Smooth muscle cell (in vitro differentiated cells): Measurements from ENCODE around the gene SH3GL2. TPM values are rescaled to one million over a fixed set of nuclear protein-coding genes. Genes with fewer than 3 reads are reported as not detected.

Source experiments
- DNase-seq: peaks from one replicate; lab custom pipeline; 2025; ENCODE audit not compliant: unreplicated experiment; lab: John Stamatoyannopoulos, UW
- H2AFZ ChIP-seq: fragments of 200-600 bp; sonication (generic); 2 replicates; pipeline ENCODE4 v1.6.0; 2016; ENCODE audit warnings: antibody characterized with exemption, low read depth, mild to moderate bottlenecking
- H3F3A ChIP-seq: fragments of 200-600 bp; sonication (generic); 2 replicates; pipeline ENCODE4 v1.6.0; 2017; ENCODE audit warnings: antibody characterized with exemption, low read depth
- H3K27ac ChIP-seq: fragments of 200-600 bp; sonication (generic); 2 replicates; pipeline ENCODE4 v1.5.1; 2016; ENCODE audit warnings: low read depth, mild to moderate bottlenecking
- H3K27me3 ChIP-seq: fragments of 200-600 bp; sonication (generic); 2 replicates; pipeline ENCODE4 v1.6.1; 2016; ENCODE audit warnings: low read depth, mild to moderate bottlenecking
- H3K36me3 ChIP-seq: fragments of 200-600 bp; sonication (generic); 2 replicates; pipeline ENCODE4 v1.5.1; 2016; ENCODE audit warnings: low read depth
- H3K4me1 ChIP-seq: fragments of 200-600 bp; sonication (generic); 2 replicates; pipeline ENCODE4 v1.5.1; 2016; ENCODE audit warnings: low read depth
- H3K4me2 ChIP-seq: fragments of 200-600 bp; sonication (generic); 2 replicates; pipeline ENCODE4 v1.6.0; 2016; ENCODE audit warnings: mild to moderate bottlenecking
- H3K4me3 ChIP-seq: fragments of 200-600 bp; sonication (generic); 2 replicates; pipeline ENCODE4 v1.5.1; 2016; ENCODE audit warnings: mild to moderate bottlenecking
- H3K79me2 ChIP-seq: fragments of 200-600 bp; sonication (generic); 2 replicates; pipeline ENCODE4 v1.6.0; 2016; ENCODE audit warnings: low read depth, mild to moderate bottlenecking
- H3K9ac ChIP-seq: fragments of 200-600 bp; sonication (generic); 2 replicates; pipeline ENCODE4 v1.6.0; 2016; ENCODE audit warnings: low read depth
- H3K9me3 ChIP-seq: fragments of 200-600 bp; sonication (generic); replicated peaks from 2 replicates; pipeline ENCODE4 v1.5.1; 2016; ENCODE audit warnings: low read depth
- H4K20me1 ChIP-seq: fragments of 200-600 bp; sonication (generic); 2 replicates; pipeline ENCODE4 v1.6.0; 2016; ENCODE audit warnings: low read depth
- WGBS: methylation state at CpG from one replicate; pipeline ENCODE4 v1.1.7; 2016; ENCODE audit warnings: low lambda C conversion rate; 5-methylcytosine and 5-hydroxymethylcytosine counted together
- polyA plus RNA-seq: library from polyadenylated mRNA; unstranded; fragments of >200 nt; fragmentation: Nextera tagmentation; extraction: Ambion mirVana; gene quantifications from 2 replicates; pipeline ENCODE4 v1.2.1, GENCODE V29; 2016
- total RNA-seq: library from RNA; depleted of rRNA; stranded (reverse); fragments of >200 nt; gene quantifications from 2 replicates; pipeline ENCODE4 v1.2.3, GENCODE V29; 2014
- TF ChIP-seq, protein P1 (sequence below): fragments of 200-600 bp; sonication (generic); IDR thresholded peaks from 2 replicates; pipeline ENCODE4 v1.5.1; 2017; ENCODE audit warnings: borderline replicate concordance, mild to moderate bottlenecking, antibody characterized with exemption; ENCODE audit not compliant: insufficient read depth, poor library complexity, severe bottlenecking

Gene SH3GL2
- total and polyA plus RNA-seq, 2 experiments from 2014 or later = not detected

DNA sequence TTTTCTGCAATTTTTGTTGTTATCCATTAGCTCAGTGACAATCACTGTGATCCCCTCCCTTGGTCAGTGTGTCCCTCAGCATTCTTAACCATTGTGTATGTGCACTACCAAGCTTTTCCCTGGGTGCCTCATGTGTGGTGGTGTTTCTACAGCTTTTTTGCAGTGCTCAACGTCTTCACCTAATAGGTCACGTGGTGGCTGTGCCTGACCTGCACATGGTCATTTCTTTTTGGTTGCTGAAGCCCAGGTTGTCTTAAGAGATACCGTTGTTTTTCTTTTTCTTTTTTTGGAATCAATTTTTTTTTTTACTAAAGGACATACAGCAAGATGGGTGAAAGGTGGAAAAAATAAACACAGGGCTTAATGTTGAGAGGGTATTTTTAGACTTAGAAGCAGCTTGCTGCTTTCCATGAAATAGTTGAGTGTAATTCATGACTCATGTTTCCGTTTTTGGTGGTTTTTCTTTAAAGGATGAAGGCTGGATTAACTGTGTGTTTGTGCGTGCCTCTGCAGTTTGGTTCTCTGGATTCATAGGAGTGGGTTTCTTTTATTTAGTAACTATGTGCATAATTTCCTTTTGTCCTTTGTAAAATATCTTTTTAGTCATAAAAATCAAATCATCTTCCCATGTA is 22.2 kb downstream of the SH3GL2 start:
- no peak overlapping the region for H2AFZ ChIP-seq
- no peak for DNase-seq
- 32% methylated on average over 5 of the region's 5 CpGs for WGBS

DNA sequence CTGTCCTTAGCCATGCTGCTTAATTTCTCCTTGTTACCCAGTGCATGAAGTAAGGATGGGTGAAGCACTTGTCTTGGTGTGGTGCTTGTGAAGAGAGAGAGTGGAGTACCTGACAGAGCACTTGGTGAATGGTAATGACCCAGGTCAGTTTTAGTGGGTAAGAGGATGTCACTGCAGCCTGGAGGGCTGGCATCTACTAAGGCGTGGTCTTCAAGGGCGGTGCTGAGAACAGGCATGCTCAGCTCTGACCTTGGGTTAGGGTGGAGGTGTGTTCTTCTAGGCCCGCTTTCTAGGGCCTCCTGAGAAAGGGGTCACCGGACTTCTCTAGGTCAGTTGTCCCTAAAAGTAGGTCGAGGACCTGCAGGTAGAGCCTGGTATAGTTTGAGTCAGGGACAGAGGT is 25.7 kb downstream of the SH3GL2 start:
- no peaks in the 10 kb centered on the region for H3F3A ChIP-seq
- H3K36me3 ChIP-seq = no peaks in the 10 kb centered on the region
- no peaks in the 10 kb centered on the region for H3K4me1 ChIP-seq
- no peaks in the 10 kb centered on the region for H3K27me3 ChIP-seq
- H3K4me2 ChIP-seq = no peak overlapping the region
- no peak overlapping the region for H3K9ac ChIP-seq
- WGBS = 97% methylated on average over 5 of the region's 5 CpGs
- no peak overlapping the region for H3K4me3 ChIP-seq
- H3K79me2 ChIP-seq = no peaks in the 10 kb centered on the region
- H2AFZ ChIP-seq = no peak overlapping the region
- TF ChIP-seq, protein P1, sequence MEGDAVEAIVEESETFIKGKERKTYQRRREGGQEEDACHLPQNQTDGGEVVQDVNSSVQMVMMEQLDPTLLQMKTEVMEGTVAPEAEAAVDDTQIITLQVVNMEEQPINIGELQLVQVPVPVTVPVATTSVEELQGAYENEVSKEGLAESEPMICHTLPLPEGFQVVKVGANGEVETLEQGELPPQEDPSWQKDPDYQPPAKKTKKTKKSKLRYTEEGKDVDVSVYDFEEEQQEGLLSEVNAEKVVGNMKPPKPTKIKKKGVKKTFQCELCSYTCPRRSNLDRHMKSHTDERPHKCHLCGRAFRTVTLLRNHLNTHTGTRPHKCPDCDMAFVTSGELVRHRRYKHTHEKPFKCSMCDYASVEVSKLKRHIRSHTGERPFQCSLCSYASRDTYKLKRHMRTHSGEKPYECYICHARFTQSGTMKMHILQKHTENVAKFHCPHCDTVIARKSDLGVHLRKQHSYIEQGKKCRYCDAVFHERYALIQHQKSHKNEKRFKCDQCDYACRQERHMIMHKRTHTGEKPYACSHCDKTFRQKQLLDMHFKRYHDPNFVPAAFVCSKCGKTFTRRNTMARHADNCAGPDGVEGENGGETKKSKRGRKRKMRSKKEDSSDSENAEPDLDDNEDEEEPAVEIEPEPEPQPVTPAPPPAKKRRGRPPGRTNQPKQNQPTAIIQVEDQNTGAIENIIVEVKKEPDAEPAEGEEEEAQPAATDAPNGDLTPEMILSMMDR = no peak
- no peaks in the 10 kb centered on the region for H4K20me1 ChIP-seq
- no peak for DNase-seq
- H3K9me3 ChIP-seq = no peaks in the 10 kb centered on the region
- no peak overlapping the region for H3K27ac ChIP-seq

More for the DNA sequence above, 22.2 kb downstream of the SH3GL2 start:
- H3K4me2 ChIP-seq = peak overlapping the region; percentile 52
- H4K20me1 ChIP-seq = no peaks in the 10 kb centered on the region
- TF ChIP-seq, protein P1 = no peak
- peaks cover 4% of the 10 kb centered on the region for H3K27me3 ChIP-seq
- H3K9me3 ChIP-seq = no peaks in the 10 kb centered on the region
- H3K36me3 ChIP-seq = no peaks in the 10 kb centered on the region
- H3K79me2 ChIP-seq = no peaks in the 10 kb centered on the region
- H3K4me1 ChIP-seq = no peaks in the 10 kb centered on the region
- H3K9ac ChIP-seq = no peak overlapping the region
- no peak overlapping the region for H3K27ac ChIP-seq
- no peak overlapping the region for H3K4me3 ChIP-seq
- no peaks in the 10 kb centered on the region for H3F3A ChIP-seq

DNA sequence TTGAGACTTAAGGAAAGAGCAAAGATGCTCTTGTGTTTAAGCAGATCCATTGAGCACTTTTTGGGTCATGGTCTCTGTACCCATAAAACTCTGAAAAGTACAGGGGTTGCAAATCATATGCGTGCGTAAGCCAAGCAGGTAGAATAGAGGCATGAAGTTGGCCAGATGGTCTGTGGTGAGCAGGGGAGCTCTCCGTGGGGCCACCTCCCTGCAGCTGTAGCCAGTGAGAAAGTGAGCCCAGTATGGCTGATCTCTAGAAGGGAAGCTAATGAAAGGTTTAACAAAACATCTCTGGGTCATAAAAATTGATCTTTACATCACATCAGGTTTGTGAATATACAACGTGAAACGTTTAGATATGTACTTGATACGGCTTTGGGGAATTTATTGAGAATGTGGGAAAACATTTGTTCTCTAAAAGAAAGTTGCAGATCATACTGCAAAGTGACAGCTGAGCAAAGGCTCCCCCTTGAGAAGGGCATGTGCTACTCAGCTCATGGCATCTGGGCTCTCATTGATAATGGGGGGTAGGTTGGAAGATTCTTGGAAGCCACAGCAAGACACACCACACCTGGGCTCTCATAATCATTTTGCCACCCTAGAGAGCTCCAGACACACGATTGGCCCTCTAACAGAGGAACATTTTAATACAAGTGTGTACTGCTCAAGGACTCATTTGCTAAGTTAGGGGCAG is 30.6 kb downstream of the SH3GL2 start:
- no peaks in the 10 kb centered on the region for H4K20me1 ChIP-seq
- H2AFZ ChIP-seq = no peak overlapping the region
- WGBS = 79% methylated on average over 7 of the region's 7 CpGs
- H3K4me2 ChIP-seq = no peak overlapping the region
- no peak overlapping the region for H3K27ac ChIP-seq
- DNase-seq = no peak
- no peaks in the 10 kb centered on the region for H3K9me3 ChIP-seq
- H3K79me2 ChIP-seq = no peaks in the 10 kb centered on the region
- no peaks in the 10 kb centered on the region for H3F3A ChIP-seq
- H3K27me3 ChIP-seq = no peaks in the 10 kb centered on the region
- TF ChIP-seq, protein P1 = no peak
- H3K4me3 ChIP-seq = no peak overlapping the region
- H3K36me3 ChIP-seq = no peaks in the 10 kb centered on the region
- H3K9ac ChIP-seq = no peak overlapping the region
- H3K4me1 ChIP-seq = no peaks in the 10 kb centered on the region
